ENCODE results near the gene LDLRAP1. TPM values are rescaled to one million over a fixed set of nuclear protein-coding genes. Genes with fewer than 3 reads are reported as not detected.
"Not testable (repeated sequence)": the region's sequence is repeated elsewhere in the genome, so short reads cannot be mapped to it uniquely, and the experiment has no call there.

The LDLRAP1 gene
- total RNA-seq, 6 donors from 2014 or later: 16.7 to 36.1 (median 30.5) TPM

GRCh38 chr1:25581764-25582163 lies 38.4 kb downstream of the LDLRAP1 start:
- no peak for ATAC-seq (ENCODE audit: low FRiP score in 2 of 2)
- 82% methylated on average over 5 of the region's 5 CpGs; no CpG with 5 or more reads in 1 of the 2 donors for WGBS, 2 donors

DNA sequence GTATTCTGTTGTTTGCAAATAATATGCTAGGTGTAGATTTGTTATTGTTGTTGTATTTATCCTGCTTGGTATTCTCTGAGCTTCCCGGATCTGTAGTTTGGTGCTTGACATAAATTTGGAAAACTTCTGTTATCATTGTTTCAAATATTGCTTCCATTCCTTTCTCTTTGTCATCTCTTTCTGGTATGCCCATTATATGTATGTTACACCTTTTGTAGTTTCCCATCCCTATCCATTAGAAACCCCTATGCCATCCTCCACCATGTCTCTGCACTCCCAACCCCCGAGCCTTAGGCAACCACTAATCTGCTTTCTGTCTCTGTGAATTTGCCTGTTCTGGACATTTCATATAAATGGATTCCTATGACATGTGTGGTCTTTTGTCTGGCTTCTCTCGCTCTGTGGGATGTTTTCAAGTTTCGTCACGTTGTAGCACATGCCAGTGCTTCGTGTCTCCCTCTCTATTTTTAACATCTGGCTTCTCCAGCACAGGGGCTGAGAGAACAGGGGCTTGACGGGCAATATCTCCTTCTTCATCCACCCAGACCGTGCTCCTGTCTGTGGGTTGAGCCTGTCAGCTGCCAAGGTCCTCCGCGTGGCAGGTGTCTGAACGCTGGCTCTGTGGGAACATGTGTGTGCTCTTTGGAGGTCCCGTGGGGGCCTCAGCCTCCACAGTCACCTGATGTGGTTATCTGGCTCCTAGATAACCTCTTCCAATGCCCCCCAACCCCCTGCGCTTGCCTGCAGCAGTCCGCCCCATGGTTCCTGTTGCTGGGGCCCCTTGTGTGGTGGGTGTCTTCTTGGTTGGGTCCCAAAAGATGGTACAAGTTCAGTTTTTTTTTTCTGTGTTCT lies 40.3 kb downstream of the LDLRAP1 start:
- DNase-seq (no peak), ATAC-seq (ENCODE audit: low FRiP score in 2 of 2) (no peak)
- Histone ChIP-seq H3K27me3 (no peaks in the 10 kb centered on the region), H3K4me1 (peaks cover 0 to 20% (median 14%) of the 10 kb centered on the region in 4 donors), H3K4me3 (no peak overlapping the region), H3K36me3 (no peaks in the 10 kb centered on the region), H3K9me3 (no peaks in the 10 kb centered on the region), H3K27ac (no peak overlapping the region)
- WGBS, 2 donors: 82 to 88% methylated on average over 9 to 14 of the region's 14 CpGs
- TF ChIP-seq POLR2A (IDR thresholded peaks at IDR 0.05) (no peak), CTCF (IDR thresholded peaks at IDR 0.05) (no peak), EP300 (IDR thresholded peaks at IDR 0.05) (no peak), POLR2AphosphoS5 (IDR thresholded peaks at IDR 0.05) (no peak)

More at GRCh38 chr1:25581764-25582163, 38.4 kb downstream of the LDLRAP1 start:
- no peaks in the 10 kb centered on the region for H3K36me3 ChIP-seq
- H3K27me3 ChIP-seq: no peaks in the 10 kb centered on the region
- no peak overlapping the region for H3K27ac ChIP-seq
- H3K9me3 ChIP-seq: no peaks in the 10 kb centered on the region
- no peak for TF ChIP-seq EP300 (IDR thresholded peaks at IDR 0.05)
- no peak for TF ChIP-seq POLR2AphosphoS5 (IDR thresholded peaks at IDR 0.05)
- TF ChIP-seq POLR2A (IDR thresholded peaks at IDR 0.05): no peak
- TF ChIP-seq CTCF (IDR thresholded peaks at IDR 0.05): no peak
- peaks cover 0 to 6% (median under 1%) of the 10 kb centered on the region in 4 donors for H3K4me1 ChIP-seq
- no peak for DNase-seq
- no peak overlapping the region for H3K4me3 ChIP-seq

- no peak overlapping the region for H3K27ac ChIP-seq
- no peaks in the 10 kb centered on the region for H3K9me3 ChIP-seq
- TF ChIP-seq POLR2A (IDR thresholded peaks at IDR 0.05) (no peak), CTCF (IDR thresholded peaks at IDR 0.05) (no peak)
- H3K36me3 ChIP-seq: no peaks in the 10 kb centered on the region
- peaks cover 12 to 37% (median 30%) of the 10 kb centered on the region in 4 donors for H3K4me1 ChIP-seq
- ATAC-seq (ENCODE audit: low FRiP score in 2 of 2) (no peak), DNase-seq (peak in 1 of 2 donors; percentile 22)
- H3K27me3 ChIP-seq: no peaks in the 10 kb centered on the region
- H3K4me3 ChIP-seq: no peak overlapping the region
- WGBS, 2 donors: 78 to 92% methylated on average over 16 of the region's 16 CpGs
Measured at GRCh38 chr1:25586181-25586588, 42.8 kb downstream of the LDLRAP1 start.

- DNase-seq (no peak), ATAC-seq (ENCODE audit: low FRiP score in 2 of 2) (no peak)
- H3K4me1 ChIP-seq: peaks cover 12 to 37% (median 30%) of the 10 kb centered on the region in 4 donors
- no peaks in the 10 kb centered on the region for H3K9me3 ChIP-seq
- H3K36me3 ChIP-seq: no peaks in the 10 kb centered on the region
- 89 to 92% methylated on average over 8 of the region's 8 CpGs for WGBS, 2 donors
- no peak for TF ChIP-seq POLR2A (IDR thresholded peaks at IDR 0.05)
- no peak for TF ChIP-seq POLR2AphosphoS5 (IDR thresholded peaks at IDR 0.05)
- no peak for TF ChIP-seq CTCF (IDR thresholded peaks at IDR 0.05)
- no peak for TF ChIP-seq EP300 (IDR thresholded peaks at IDR 0.05)
- no peak overlapping the region for H3K4me3 ChIP-seq
- H3K27ac ChIP-seq: no peak overlapping the region
- no peaks in the 10 kb centered on the region for H3K27me3 ChIP-seq
Measured at GRCh38 chr1:25587290-25587689, 43.9 kb downstream of the LDLRAP1 start.

GRCh38 chr1:25588224-25588623 lies 44.8 kb downstream of the LDLRAP1 start:
- ATAC-seq (ENCODE audit: low FRiP score in 2 of 2); H3K36me3 ChIP-seq; H3K4me3 ChIP-seq; DNase-seq; H3K9me3 ChIP-seq; H3K27ac ChIP-seq; H3K27me3 ChIP-seq: not testable (repeated sequence)
- peaks cover 12 to 37% (median 30%) of the 10 kb centered on the region in 4 donors for H3K4me1 ChIP-seq
- 29 to 52% methylated on average over 7 of the region's 7 CpGs for WGBS, 2 donors

DNA sequence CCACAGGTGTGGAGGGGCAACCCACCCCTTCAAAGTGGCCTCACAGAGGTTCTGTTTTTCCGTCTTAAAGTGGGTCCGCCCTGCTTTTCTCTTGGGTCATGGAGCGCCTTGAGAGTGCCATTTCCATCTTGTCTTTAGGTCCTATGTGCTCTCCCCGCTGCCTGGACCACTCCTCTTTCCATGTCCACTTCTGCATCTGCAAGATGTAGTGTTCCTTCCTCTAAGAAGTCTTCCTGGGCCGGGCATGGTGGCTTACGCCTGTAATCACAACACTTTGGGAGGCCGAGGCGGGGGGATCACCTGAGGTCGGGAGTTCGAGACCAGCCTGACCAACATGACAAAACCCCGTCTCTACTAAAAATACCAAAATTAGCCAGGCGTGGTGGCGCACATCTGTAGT lies 45.4 kb downstream of the LDLRAP1 start:
- not testable (repeated sequence) for ATAC-seq (ENCODE audit: low FRiP score in 2 of 2); DNase-seq; H3K36me3 ChIP-seq; H3K4me3 ChIP-seq; H3K9me3 ChIP-seq; H3K27me3 ChIP-seq
- Histone ChIP-seq H3K27ac (peak overlapping the region in 1 of 4 donors; percentile 68), H3K4me1 (peaks cover 12 to 37% (median 30%) of the 10 kb centered on the region in 4 donors)
- WGBS, 2 donors: 93 to 98% methylated on average over 13 of the region's 13 CpGs

Measured in upper lobe of left lung (tissue), 6 donors.